Measurements from ENCODE around the gene AIPL1.

Gene AIPL1

DNA sequence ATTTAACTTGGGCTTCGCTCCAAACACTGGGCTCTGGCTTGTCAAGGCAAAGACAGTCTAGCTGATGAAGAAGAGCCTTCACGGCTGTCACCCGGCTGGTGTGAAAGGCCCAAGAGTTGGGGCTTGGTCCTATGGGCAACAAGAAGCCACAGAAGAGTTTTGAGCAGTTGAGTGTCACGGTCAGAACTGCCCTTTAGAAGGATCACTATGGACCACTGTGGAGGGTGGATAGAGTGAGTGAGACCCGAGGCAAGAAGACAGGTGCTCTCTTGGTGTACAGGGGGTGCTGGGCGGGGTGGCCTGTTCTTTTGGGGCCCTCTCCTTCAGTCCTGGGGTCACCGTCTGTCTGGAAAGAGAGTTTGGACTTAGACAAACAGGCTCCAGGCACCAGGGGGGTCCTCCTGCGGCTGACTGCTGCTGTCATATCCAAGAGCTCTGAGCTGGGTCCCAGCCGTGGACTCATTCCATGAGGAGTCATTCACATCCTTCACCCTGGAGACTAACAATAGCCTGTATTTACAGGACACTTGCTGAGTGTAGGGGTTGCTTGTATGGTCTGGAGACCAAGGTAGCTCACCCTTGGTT, 11.7 kb upstream of the AIPL1 start:
- Histone ChIP-seq H3K27ac (ENCODE audit: low read depth, low read length) (no peak overlapping the region), H3K4me1 (ENCODE audit: control insufficient read depth, insufficient read depth, low read length) (peaks cover 15% of the 10 kb centered on the region), H3K36me3 (ENCODE audit: control insufficient read depth, insufficient read depth, low read length) (peaks cover 60% of the 10 kb centered on the region), H3K4me3 (ENCODE audit: low read depth, low read length) (no peak overlapping the region), H3K9ac (ENCODE audit: low read depth, low read length) (no peak overlapping the region), H3K9me3 (ENCODE audit: control insufficient read depth, insufficient read depth, low read length) (no peaks in the 10 kb centered on the region), H3K27me3 (ENCODE audit: control insufficient read depth, insufficient read depth, low read length) (no peaks in the 10 kb centered on the region)

DNA sequence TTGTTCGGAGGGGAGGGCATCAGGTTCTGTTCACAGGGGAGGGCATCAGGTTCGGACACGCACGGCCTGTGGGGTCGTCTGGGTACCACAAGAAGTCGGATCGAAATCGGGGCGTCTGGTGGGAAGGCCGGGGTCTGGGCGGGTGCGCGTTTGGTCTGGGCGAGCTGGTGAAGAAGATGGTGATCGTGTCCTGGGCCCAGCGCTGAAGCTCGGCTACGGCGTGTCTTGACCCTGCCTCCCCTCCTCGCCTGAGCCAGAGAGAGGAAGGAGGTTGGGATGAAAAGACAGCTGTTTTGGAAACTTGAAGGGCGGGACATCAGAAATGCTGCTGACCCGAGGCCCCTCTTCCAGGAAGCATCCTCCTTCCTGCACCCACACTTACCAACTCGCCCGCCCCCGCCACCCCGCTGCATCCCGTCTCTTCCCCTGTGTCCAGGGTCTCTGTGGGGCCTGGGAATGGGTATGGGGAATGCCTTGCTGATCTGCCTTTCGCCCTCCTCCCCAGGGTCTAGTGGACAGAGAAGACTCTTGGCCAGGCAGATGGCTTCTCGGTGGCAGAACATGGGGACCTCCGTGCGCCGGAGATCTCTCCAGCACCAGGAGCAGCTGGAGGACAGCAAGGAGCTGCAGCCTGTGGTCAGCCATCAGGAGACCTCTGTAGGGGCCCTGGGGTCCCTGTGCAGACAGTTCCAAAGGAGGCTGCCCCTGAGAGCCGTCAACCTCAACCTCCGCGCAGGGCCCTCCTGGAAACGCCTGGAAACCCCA, 9.8 kb upstream of the AIPL1 start:
- H3K4me3 ChIP-seq (ENCODE audit: low read depth, low read length): peak overlapping the region; percentile 91
- H3K36me3 ChIP-seq (ENCODE audit: control insufficient read depth, insufficient read depth, low read length): peaks cover 43% of the 10 kb centered on the region
- H3K9me3 ChIP-seq (ENCODE audit: control insufficient read depth, insufficient read depth, low read length): no peaks in the 10 kb centered on the region
- H3K27ac ChIP-seq (ENCODE audit: low read depth, low read length): no peak overlapping the region
- H3K4me1 ChIP-seq (ENCODE audit: control insufficient read depth, insufficient read depth, low read length): peaks cover 14% of the 10 kb centered on the region
- no peaks in the 10 kb centered on the region for H3K27me3 ChIP-seq (ENCODE audit: control insufficient read depth, insufficient read depth, low read length)
- peak overlapping the region; percentile 73 for H3K9ac ChIP-seq (ENCODE audit: low read depth, low read length)

DNA sequence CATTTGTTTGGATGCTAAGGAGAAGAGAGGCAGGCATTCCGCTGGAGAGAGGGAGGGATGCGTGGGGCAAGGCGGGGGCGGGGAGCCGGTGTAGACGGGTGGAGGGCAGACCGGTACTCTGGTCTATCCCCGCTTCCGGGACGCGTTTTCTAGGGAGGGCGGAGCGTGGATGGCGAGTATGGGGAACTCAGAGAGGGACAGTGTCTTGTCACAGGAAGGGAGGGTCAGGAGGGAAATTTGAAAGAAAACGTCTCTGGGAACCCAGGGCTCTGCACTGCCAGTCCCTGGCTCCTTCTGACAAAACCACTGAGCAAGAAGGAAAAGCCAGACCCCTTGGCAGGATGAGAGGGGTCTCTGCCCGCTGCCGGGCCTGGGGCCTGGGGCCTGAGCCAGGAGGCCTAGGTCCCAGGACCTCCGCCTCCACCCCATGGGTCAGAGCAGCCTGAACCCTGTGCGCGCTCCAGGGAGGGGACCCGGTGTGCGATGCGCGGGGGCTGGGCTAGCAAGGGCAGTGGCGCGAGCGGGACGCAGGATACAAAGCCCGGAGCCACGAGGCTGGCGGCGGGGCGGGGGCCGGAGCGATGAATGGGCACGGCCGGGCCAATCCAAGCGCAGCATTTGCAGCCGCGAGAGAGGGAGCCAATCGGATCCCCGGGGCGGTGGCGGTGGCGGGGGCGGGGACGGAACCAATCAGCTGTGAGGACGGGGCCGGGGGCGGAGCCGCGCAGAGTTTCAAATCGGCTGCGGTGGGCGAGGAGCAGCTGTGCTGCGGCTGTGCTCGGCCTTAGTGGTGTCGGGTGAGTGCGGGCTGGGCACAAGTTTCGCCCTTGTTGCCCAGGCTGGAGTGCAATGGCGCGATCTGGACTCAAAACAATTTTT, 9.0 kb upstream of the AIPL1 start, which contains the start of gene PIMREG:
Gene PIMREG, plus strand, starts transcription at position 764 of the 879 bp plus-strand sequence. CDS start 656 bp downstream, outside the sequence.
- Histone ChIP-seq H3K4me1 (ENCODE audit: control insufficient read depth, insufficient read depth, low read length) (peaks cover 17% of the 10 kb centered on the region), H3K9ac (ENCODE audit: low read depth, low read length) (peak within 1 kb of the TSS; percentile 87), H3K4me3 (ENCODE audit: low read depth, low read length) (peak within 1 kb of the TSS; percentile 91), H3K27me3 (ENCODE audit: control insufficient read depth, insufficient read depth, low read length) (no peaks in the 10 kb centered on the region), H3K36me3 (ENCODE audit: control insufficient read depth, insufficient read depth, low read length) (peaks cover 35% of the 10 kb centered on the region), H3K9me3 (ENCODE audit: control insufficient read depth, insufficient read depth, low read length) (no peaks in the 10 kb centered on the region), H3K27ac (ENCODE audit: low read depth, low read length) (peak within 1 kb of the TSS; percentile 99)

DNA sequence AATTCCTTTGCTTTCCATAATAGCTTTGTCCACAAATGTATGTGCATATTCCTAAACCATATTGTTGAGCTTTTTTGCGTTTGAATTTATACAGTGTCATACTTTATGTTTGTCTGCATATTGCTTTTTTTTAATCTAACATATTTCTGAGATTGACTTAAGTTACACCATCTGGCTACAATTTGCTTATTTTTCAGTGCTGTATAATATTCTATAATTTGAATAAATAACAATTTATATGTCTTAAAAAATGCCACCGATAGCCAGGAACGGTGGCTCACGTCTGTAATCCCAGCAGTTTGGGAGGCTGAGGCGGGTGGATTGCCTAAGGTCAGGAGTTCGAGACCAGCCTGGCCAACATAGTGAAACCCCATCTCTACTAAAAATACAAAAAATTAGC, 7.9 kb upstream of the AIPL1 start:
- no peak overlapping the region for H3K9ac ChIP-seq (ENCODE audit: low read depth, low read length)
- peaks cover 20% of the 10 kb centered on the region for H3K4me1 ChIP-seq (ENCODE audit: control insufficient read depth, insufficient read depth, low read length)
- H3K36me3 ChIP-seq (ENCODE audit: control insufficient read depth, insufficient read depth, low read length): peaks cover 26% of the 10 kb centered on the region
- H3K27ac ChIP-seq (ENCODE audit: low read depth, low read length): no peak overlapping the region
- no peaks in the 10 kb centered on the region for H3K9me3 ChIP-seq (ENCODE audit: control insufficient read depth, insufficient read depth, low read length)
- no peak overlapping the region for H3K4me3 ChIP-seq (ENCODE audit: low read depth, low read length)
- no peaks in the 10 kb centered on the region for H3K27me3 ChIP-seq (ENCODE audit: control insufficient read depth, insufficient read depth, low read length)

DNA sequence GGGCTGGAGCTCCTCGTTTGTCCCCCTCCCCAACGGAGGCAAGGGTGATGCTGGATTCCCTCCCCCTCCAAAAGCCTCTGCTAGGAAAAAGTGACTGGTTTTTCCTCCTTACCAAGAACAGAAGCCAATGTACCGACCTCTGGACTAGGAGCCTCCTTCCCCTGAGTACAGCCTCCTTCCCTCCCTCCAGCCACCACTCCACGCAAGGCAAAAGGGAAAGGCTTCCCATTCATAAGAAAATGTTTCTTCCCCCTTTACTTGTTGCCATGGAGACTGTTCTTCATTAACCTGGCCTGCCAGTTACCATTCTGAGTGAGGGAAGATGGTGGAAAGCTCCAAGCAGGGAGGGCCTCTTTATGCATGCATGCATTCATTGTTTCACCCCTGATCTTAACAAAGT, 5.0 kb upstream of the AIPL1 start:
- peak overlapping the region; percentile 43 for H3K27ac ChIP-seq (ENCODE audit: low read depth, low read length)
- no peak overlapping the region for H3K9ac ChIP-seq (ENCODE audit: low read depth, low read length)
- no peaks in the 10 kb centered on the region for H3K9me3 ChIP-seq (ENCODE audit: control insufficient read depth, insufficient read depth, low read length)
- H3K4me1 ChIP-seq (ENCODE audit: control insufficient read depth, insufficient read depth, low read length): peaks cover 20% of the 10 kb centered on the region
- no peak overlapping the region for H3K4me3 ChIP-seq (ENCODE audit: low read depth, low read length)
- H3K36me3 ChIP-seq (ENCODE audit: control insufficient read depth, insufficient read depth, low read length): no peaks in the 10 kb centered on the region
- no peaks in the 10 kb centered on the region for H3K27me3 ChIP-seq (ENCODE audit: control insufficient read depth, insufficient read depth, low read length)

DNA sequence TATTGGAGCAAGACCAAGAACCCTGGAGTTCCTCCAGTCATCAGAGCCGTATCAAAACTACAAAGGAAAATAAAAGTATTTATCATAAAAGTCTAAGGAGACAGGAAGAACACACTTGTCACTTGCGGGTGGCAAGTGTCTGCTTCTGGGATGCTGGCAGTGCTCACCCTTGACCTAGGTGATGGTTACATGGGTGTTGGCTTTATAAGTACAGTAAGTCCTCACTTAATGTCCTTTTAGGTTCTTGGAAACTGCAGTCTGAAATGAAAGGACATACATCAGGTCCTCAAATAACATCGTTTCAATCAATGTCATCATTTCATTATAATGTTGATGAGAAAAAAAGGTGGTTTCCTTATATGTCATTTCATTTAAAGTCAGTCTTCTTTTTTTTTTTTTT, 3.0 kb upstream of the AIPL1 start:
- no peaks in the 10 kb centered on the region for H3K27me3 ChIP-seq (ENCODE audit: control insufficient read depth, insufficient read depth, low read length)
- H3K9me3 ChIP-seq (ENCODE audit: control insufficient read depth, insufficient read depth, low read length): no peaks in the 10 kb centered on the region
- no peak overlapping the region for H3K4me3 ChIP-seq (ENCODE audit: low read depth, low read length)
- no peaks in the 10 kb centered on the region for H3K36me3 ChIP-seq (ENCODE audit: control insufficient read depth, insufficient read depth, low read length)
- H3K27ac ChIP-seq (ENCODE audit: low read depth, low read length): no peak overlapping the region
- H3K4me1 ChIP-seq (ENCODE audit: control insufficient read depth, insufficient read depth, low read length): peaks cover 16% of the 10 kb centered on the region
- H3K9ac ChIP-seq (ENCODE audit: low read depth, low read length): no peak overlapping the region

DNA sequence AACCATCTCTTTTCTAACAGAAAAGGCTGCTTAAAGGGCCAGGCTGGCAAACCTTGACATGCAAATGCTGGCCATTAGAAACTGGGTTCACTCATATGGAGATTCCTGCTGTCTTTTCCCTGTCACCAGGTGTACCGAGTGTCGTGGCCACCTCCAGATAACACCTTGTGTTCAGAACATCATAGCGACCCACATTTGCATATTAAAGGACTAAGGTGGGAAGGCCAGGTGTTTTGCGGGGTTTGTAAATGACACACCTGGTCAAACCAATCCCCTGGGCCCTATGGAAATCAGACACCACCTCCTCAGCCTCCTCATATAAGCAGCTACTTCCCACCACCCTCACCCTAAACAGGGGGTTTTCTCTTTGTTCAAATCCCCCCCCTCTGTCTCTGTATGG, 2.5 kb upstream of the AIPL1 start:
- Histone ChIP-seq H3K9ac (ENCODE audit: low read depth, low read length) (no peak overlapping the region), H3K27me3 (ENCODE audit: control insufficient read depth, insufficient read depth, low read length) (no peaks in the 10 kb centered on the region), H3K9me3 (ENCODE audit: control insufficient read depth, insufficient read depth, low read length) (no peaks in the 10 kb centered on the region), H3K36me3 (ENCODE audit: control insufficient read depth, insufficient read depth, low read length) (no peaks in the 10 kb centered on the region), H3K4me1 (ENCODE audit: control insufficient read depth, insufficient read depth, low read length) (peaks cover 16% of the 10 kb centered on the region), H3K4me3 (ENCODE audit: low read depth, low read length) (no peak overlapping the region), H3K27ac (ENCODE audit: low read depth, low read length) (no peak overlapping the region)

DNA sequence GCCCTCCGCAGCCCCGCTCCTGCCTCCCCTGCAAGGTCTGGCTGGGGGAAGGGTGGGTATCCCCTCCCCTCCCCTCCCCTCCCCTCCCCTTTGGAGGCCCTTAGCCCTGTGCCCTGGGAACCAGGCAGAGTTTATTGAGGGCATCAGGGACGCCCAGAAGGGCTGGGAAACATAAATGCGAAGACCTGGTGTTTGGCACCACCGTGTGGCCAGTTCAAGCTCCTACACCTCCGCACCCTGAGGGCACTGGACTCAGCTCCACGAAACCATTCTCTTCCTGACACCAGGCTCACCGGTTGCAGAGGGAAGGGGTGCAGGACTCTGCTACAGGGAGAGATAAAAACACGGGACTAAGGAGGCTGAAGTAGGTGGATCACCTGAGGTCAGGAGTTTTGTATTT, 1.0 kb upstream of the AIPL1 start:
- Histone ChIP-seq H3K36me3 (ENCODE audit: control insufficient read depth, insufficient read depth, low read length) (no peaks in the 10 kb centered on the region), H3K9me3 (ENCODE audit: control insufficient read depth, insufficient read depth, low read length) (peaks cover 6% of the 10 kb centered on the region; the same call in 1 of the 2 replicates), H3K27me3 (ENCODE audit: control insufficient read depth, insufficient read depth, low read length) (no peaks in the 10 kb centered on the region), H3K4me3 (ENCODE audit: low read depth, low read length) (no peak overlapping the region), H3K27ac (ENCODE audit: low read depth, low read length) (no peak overlapping the region), H3K4me1 (ENCODE audit: control insufficient read depth, insufficient read depth, low read length) (peaks cover 16% of the 10 kb centered on the region), H3K9ac (ENCODE audit: low read depth, low read length) (no peak overlapping the region)

DNA sequence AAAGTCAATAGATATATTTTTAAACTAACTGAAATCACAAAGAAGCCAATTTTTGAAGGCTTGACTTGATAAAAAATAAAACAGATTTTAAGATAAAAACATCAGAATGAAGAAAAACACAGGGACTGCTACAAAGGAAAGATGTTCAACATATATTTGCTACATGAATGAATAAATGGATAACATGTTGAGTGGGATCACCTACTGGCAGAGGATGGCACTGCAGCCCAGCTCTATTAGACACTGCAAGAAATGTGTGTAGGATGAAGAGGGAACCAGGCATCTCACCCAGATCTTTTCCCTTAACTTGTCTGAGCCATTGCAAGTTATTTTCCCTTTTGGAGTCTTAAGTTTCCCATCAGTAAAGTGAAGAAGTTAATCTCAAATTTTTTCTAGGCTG, 4.2 kb downstream of the AIPL1 start:
- no peak overlapping the region for H3K9ac ChIP-seq (ENCODE audit: low read depth, low read length)
- no peaks in the 10 kb centered on the region for H3K27me3 ChIP-seq (ENCODE audit: control insufficient read depth, insufficient read depth, low read length)
- no peak overlapping the region for H3K27ac ChIP-seq (ENCODE audit: low read depth, low read length)
- no peaks in the 10 kb centered on the region for H3K36me3 ChIP-seq (ENCODE audit: control insufficient read depth, insufficient read depth, low read length)
- peaks cover 10% of the 10 kb centered on the region; the same call in 1 of the 2 replicates for H3K9me3 ChIP-seq (ENCODE audit: control insufficient read depth, insufficient read depth, low read length)
- H3K4me1 ChIP-seq (ENCODE audit: control insufficient read depth, insufficient read depth, low read length): no peaks in the 10 kb centered on the region
- no peak overlapping the region for H3K4me3 ChIP-seq (ENCODE audit: low read depth, low read length)

DNA sequence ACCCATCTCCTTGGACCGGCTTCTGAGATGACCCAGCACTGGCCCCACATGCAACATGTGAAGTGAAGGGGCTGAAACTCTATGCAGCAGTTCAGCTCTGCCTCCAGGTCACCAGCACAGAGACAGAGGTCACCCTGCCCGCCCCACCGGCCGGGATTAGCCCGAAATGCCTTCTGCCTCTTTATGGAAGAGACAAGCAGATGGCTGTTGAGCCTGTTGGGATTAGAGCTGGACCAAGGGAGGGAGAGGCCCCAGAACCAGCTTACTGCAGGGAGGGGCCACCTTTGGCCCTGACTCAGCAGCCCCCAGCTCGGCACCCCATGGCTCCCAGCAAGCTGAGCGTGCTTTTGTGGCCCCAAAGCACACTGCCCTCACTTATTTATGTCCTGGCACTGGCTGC, 5.7 kb downstream of the AIPL1 start:
- Histone ChIP-seq H3K4me3 (ENCODE audit: low read depth, low read length) (no peak overlapping the region), H3K9me3 (ENCODE audit: control insufficient read depth, insufficient read depth, low read length) (peaks cover 10% of the 10 kb centered on the region; the same call in 1 of the 2 replicates), H3K27ac (ENCODE audit: low read depth, low read length) (no peak overlapping the region), H3K36me3 (ENCODE audit: control insufficient read depth, insufficient read depth, low read length) (no peaks in the 10 kb centered on the region), H3K9ac (ENCODE audit: low read depth, low read length) (no peak overlapping the region), H3K27me3 (ENCODE audit: control insufficient read depth, insufficient read depth, low read length) (no peaks in the 10 kb centered on the region), H3K4me1 (ENCODE audit: control insufficient read depth, insufficient read depth, low read length) (no peaks in the 10 kb centered on the region)
